GM18519 (cell line): ENCODE data around the gene TIMM10.

Experiments used
- ATAC-seq: cut with Tn5 transposase; IDR thresholded peaks from one replicate; pipeline ENCODE4 v1.9.1; 2021; ENCODE audit warnings: mild to moderate bottlenecking, moderate library complexity; ENCODE audit not compliant: unreplicated experiment, low FRiP score

The TIMM10 gene

GRCh38 chr11:57487021-57487778 is 43.4 kb downstream of the TIMM10 start:
- no peak for ATAC-seq

- ATAC-seq: no peak
Observed at GRCh38 chr11:57485217-57485990, 45.1 kb downstream of the TIMM10 start.

GRCh38 chr11:57484141-57484710 is 46.3 kb downstream of the TIMM10 start:
- ATAC-seq: peak; percentile 45

GRCh38 chr11:57483562-57483918 is 47.0 kb downstream of the TIMM10 start:
- no peak for ATAC-seq

- ATAC-seq: no peak
Observed at GRCh38 chr11:57482782-57483561, 47.6 kb downstream of the TIMM10 start.

GRCh38 chr11:57481915-57482781 is 48.4 kb downstream of the TIMM10 start:
- ATAC-seq: no peak

- no peak for ATAC-seq
Observed at GRCh38 chr11:57481315-57481714, 49.2 kb downstream of the TIMM10 start.

- ATAC-seq: no peak
Observed at GRCh38 chr11:57480409-57481137, 50.0 kb downstream of the TIMM10 start.

GRCh38 chr11:57479911-57480310 is 50.6 kb downstream of the TIMM10 start:
- no peak for ATAC-seq

- no peak for ATAC-seq
Observed at GRCh38 chr11:57479021-57479663, 51.4 kb downstream of the TIMM10 start.
